Measurements from ENCODE around the gene MSANTD7. TPM values are rescaled to one million over a fixed set of nuclear protein-coding genes. Genes with fewer than 3 reads are reported as not detected.

MSANTD7 gene
- total RNA-seq, 1 donor from 2014 or later = 7.8 TPM

GRCh38 chr10:14878266-14879123 is 40.4 kb downstream of the MSANTD7 start, which contains the start of gene SUV39H2:
TSS of gene SUV39H2 (plus strand) at chr10:14878866. CDS start at chr10:14878889, 23 bp downstream.
- DNase-seq (ENCODE audit: low spot score) = peak; percentile 97
- peak; percentile 98 for ATAC-seq
- intact Hi-C loops (cut with DNase I) = no loop called here

- DNase-seq (ENCODE audit: low spot score) (peak; percentile 61), ATAC-seq (no peak)
- intact Hi-C loops (cut with DNase I) = no loop called here
These were observed 41.2 kb downstream of the MSANTD7 start for GRCh38 chr10:14879124-14879927.

DNA sequence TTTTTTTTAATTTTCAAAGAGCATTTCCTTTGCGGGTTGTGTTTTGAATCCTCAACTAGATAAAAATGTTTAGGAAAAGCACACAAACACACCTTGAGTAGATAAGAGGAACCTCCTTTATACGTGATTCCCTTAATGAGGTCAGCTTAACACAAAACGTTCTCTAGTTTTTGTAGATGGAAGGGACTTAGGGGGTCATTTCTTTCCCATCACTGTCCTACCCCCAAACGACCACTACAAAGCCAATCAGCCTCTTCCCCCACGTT is 41.8 kb downstream of the MSANTD7 start:
- no peak for ATAC-seq
- no peak for DNase-seq (ENCODE audit: low spot score)
- intact Hi-C loops (cut with DNase I) = no loop called here

GRCh38 chr10:14880229-14880628 is 42.1 kb downstream of the MSANTD7 start:
- DNase-seq (ENCODE audit: low spot score) (no peak), ATAC-seq (no peak)
- intact Hi-C loops (cut with DNase I) = no loop called here

DNA sequence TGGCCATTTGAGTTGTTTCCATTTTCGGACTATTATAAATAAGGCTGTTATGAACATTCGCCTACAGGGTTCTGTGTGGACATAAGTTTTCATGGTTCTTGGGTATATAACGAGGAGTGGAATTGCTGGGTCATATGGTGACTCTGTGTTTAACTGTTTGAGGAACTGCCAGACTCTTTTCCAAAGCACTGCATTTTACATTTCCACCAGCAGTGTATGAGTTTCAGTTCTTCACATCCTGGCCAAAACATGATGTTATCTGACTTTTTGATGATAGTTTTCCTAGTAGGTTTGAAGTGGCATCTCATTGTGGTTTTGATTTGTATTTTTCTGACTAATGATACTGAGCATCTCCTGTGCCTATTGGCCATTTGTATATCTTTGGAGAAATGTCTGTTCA is 46.0 kb downstream of the MSANTD7 start:
- intact Hi-C loops (cut with DNase I) = no loop called here
- no peak for DNase-seq (ENCODE audit: low spot score)
- no peak for ATAC-seq

Other genes starting within 250 kb of the MSANTD7 start
- gene FAM107B, start 63.4 kb upstream of the MSANTD7 start, total RNA-seq = 23.7 TPM
- gene CDNF, start 269 bp upstream of the MSANTD7 start, total RNA-seq = 3.5 TPM
- 10.2 TPM for gene HSPA14, start within 50 bp of the MSANTD7 start, total RNA-seq
- gene SUV39H2, start 40.6 kb downstream of the MSANTD7 start, total RNA-seq = 4.8 TPM
- 16.6 TPM for gene DCLRE1C, start 115.8 kb downstream of the MSANTD7 start, total RNA-seq
- gene MEIG1, start 121.1 kb downstream of the MSANTD7 start, total RNA-seq = not detected
- 2.1 TPM for gene OLAH, start 205.6 kb downstream of the MSANTD7 start, total RNA-seq

Measured in sciatic nerve (tissue), 2 donors.